PC-9 (cell line): ENCODE data around the gene RAPGEF6. TPM values are rescaled to one million over a fixed set of nuclear protein-coding genes. Genes with fewer than 3 reads are reported as not detected.

Experiments
- BruUV-seq: library from RNA; stranded (reverse); fragments of 400-500 nt; replicated peaks from 2 replicates; lab custom pipeline; 2021; lab: Mats Ljungman, UMichigan
- CTCF ChIA-PET: fragments of 300-600 bp; sonication (Branson Sonifier 250); formaldehyde crosslinking; loops from one replicate; lab custom pipeline; 2022; ENCODE audit warnings: antibody characterized with exemption; lab: Charles Lee
- POLR2A ChIA-PET: fragments of 300-600 bp; sonication (Branson Sonifier 250); formaldehyde crosslinking; loops from one replicate; lab custom pipeline; 2022; ENCODE audit warnings: antibody characterized with exemption; ENCODE audit not compliant: unreplicated experiment; lab: Charles Lee
- DNase-seq, 2 experiments: peaks; one replicate each; pipeline versions ENCODE4 v3.0.0 to v3.0.0-alpha.2; 2015 to 2022; ENCODE audit warnings: mixed read lengths in 1 of 2
- H2AFZ ChIP-seq: fragments of 200-600 bp; sonication (generic); 2 replicates; pipeline ENCODE4 v1.8.1; 2017; ENCODE audit warnings: antibody characterized with exemption
- H3F3A ChIP-seq: fragments of 200-600 bp; sonication (generic); 2 replicates; pipeline ENCODE4 v1.8.1; 2017; ENCODE audit warnings: antibody characterized with exemption, mild to moderate bottlenecking, low read depth; ENCODE audit not compliant: insufficient read depth
- H3K27ac ChIP-seq: fragments of 200-600 bp; sonication (generic); 2 replicates; pipeline ENCODE4 v1.6.1; 2016; ENCODE audit warnings: mixed run types
- H3K27me3 ChIP-seq: fragments of 200-600 bp; sonication (generic); 2 replicates; pipeline ENCODE4 v1.6.1; 2016; ENCODE audit warnings: low read depth, mixed run types; ENCODE audit not compliant: insufficient read depth
- H3K36me3 ChIP-seq: fragments of 200-600 bp; sonication (generic); 2 replicates; pipeline ENCODE4 v1.6.1; 2016; ENCODE audit warnings: low read depth, mixed run types
- H3K4me1 ChIP-seq: fragments of 200-600 bp; sonication (generic); replicated peaks from 2 replicates; pipeline ENCODE4 v1.6.1; 2016; ENCODE audit warnings: mixed run types; ENCODE audit not compliant: insufficient read depth
- H3K4me2 ChIP-seq: fragments of 200-600 bp; sonication (generic); 2 replicates; pipeline ENCODE4 v1.6.1; 2017; ENCODE audit warnings: mixed run types
- H3K4me3 ChIP-seq: fragments of 200-600 bp; sonication (generic); 2 replicates; pipeline ENCODE4 v1.6.1; 2016; ENCODE audit warnings: mixed run types
- H3K79me2 ChIP-seq: fragments of 200-600 bp; sonication (generic); 2 replicates; pipeline ENCODE4 v1.6.1; 2017; ENCODE audit warnings: low read depth, mixed run types
- H3K9me2 ChIP-seq: fragments of 200-600 bp; sonication (generic); 2 replicates; pipeline ENCODE4 v1.8.1; 2017; ENCODE audit warnings: mild to moderate bottlenecking; ENCODE audit not compliant: insufficient read depth
- H3K9me3 ChIP-seq: fragments of 200-600 bp; sonication (generic); 2 replicates; pipeline ENCODE4 v1.8.1; 2016; ENCODE audit warnings: low read depth; ENCODE audit not compliant: insufficient read depth
- H4K20me1 ChIP-seq: fragments of 200-600 bp; sonication (generic); 2 replicates; pipeline ENCODE4 v1.8.1; 2017; ENCODE audit not compliant: insufficient read depth
- CTCF ChIP-seq: fragments of 200-600 bp; sonication (generic); conservative IDR thresholded peaks from 2 replicates; pipeline ENCODE4 v1.6.1; 2017; ENCODE audit warnings: mixed run types, antibody characterized with exemption, mild to moderate bottlenecking, moderate library complexity
- EZH2 ChIP-seq: fragments of 200-600 bp; sonication (generic); IDR thresholded peaks from 2 replicates; pipeline ENCODE4 v1.8.0; 2017; ENCODE audit warnings: antibody characterized with exemption, low read depth
- intact Hi-C: fragments of 100-400 bp; cut with micrococcal nuclease; formaldehyde crosslinking; loops from one replicate; pipeline ENCODE4 v1.10.0; 2022; ENCODE audit not compliant: unreplicated experiment
- total RNA-seq: library from RNA; stranded (reverse); gene quantifications from 2 replicates; pipeline ENCODE4 v1.2.3, GENCODE V29; 2021

RAPGEF6 gene
- total RNA-seq, 1 experiment from 2014 or later, result 17.1 TPM

GRCh38 chr5:131637694-131638093, 2.7 kb upstream of the RAPGEF6 start:
- no peak for DNase-seq
- H3K36me3 ChIP-seq, result no peaks in the 10 kb centered on the region
- peaks cover 28% of the 10 kb centered on the region for H3K4me1 ChIP-seq
- H3K27me3 ChIP-seq, result no peaks in the 10 kb centered on the region
- H2AFZ ChIP-seq, result no peak overlapping the region
- CTCF ChIA-PET, result no interaction called here
- BruUV-seq, result no TSS peak
- H3F3A ChIP-seq, result peaks cover 19% of the 10 kb centered on the region
- no peaks in the 10 kb centered on the region for H3K9me2 ChIP-seq
- peaks cover 7% of the 10 kb centered on the region; the same call in 1 of the 2 replicates for H4K20me1 ChIP-seq
- H3K4me2 ChIP-seq, result no peak overlapping the region
- H3K79me2 ChIP-seq, result peaks cover 23% of the 10 kb centered on the region
- H3K4me3 ChIP-seq, result no peak overlapping the region
- POLR2A ChIA-PET, result no interaction called here
- no peak overlapping the region for H3K27ac ChIP-seq
- TF ChIP-seq CTCF, result no peak
- no peak for TF ChIP-seq EZH2
- H3K9me3 ChIP-seq, result no peaks in the 10 kb centered on the region
- intact Hi-C loops, result loop anchor here (10.0 kb wide), 1 partner anchor 473 kb away; the partner anchor contains the start of gene HINT1

DNA sequence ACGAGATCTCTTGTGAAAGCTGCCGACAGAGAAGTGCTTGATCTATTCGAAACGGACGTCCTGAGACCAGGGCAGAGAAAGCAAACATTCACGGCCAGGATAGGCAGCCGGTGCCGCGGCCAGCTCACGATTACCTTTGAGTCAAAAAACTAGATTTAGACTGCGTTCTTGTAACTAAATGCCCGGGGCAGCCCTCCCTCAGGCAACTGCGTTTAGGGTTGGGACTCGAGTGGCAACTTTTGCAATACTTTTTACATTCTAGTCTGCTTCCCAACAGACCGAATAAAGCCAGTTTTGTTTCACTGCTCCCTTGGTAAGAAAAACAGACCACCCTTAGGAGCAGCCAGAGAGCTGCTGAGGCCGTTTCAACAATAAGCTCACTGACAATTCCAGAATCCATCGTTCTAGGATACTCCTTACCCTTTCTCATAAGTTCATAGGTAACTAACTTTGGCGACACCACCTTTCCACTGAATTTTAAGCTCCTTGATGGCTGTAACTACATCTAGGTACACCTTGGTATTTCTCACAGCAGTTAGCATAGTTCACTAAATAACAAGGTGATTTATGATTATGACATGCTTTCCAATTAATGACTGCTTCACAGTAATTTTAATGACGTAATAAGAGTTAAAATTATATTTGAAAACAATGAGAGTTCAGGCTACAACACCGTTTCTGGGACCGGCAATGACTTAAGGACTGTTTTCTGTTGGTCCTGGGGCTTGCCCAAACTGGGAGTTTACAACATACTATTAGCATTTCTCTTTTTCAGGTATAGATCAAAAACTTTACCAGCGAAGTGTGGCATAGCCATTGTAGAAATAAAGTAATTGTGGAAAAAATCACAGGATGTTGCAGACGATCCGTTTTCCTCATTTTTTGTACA, 899 bp upstream of the RAPGEF6 start:
- H3K9me3 ChIP-seq, result no peaks in the 10 kb centered on the region
- H3K4me3 ChIP-seq, result peak overlapping the region; percentile 66
- no peak for DNase-seq
- peaks cover 41% of the 10 kb centered on the region for H3K79me2 ChIP-seq
- TF ChIP-seq EZH2 (no peak), CTCF (no peak)
- H2AFZ ChIP-seq, result peak overlapping the region; percentile 86
- H3K9me2 ChIP-seq, result no peaks in the 10 kb centered on the region
- H3F3A ChIP-seq, result peaks cover 19% of the 10 kb centered on the region
- H3K27me3 ChIP-seq, result no peaks in the 10 kb centered on the region
- ChIA-PET POLR2A (interaction anchor here (0.5 kb wide), 2 partner anchors 10 to 11 kb away, joined by 3 to 7 read pairs; no protein-coding TSS in a partner anchor), CTCF (interaction anchor here (0.7 kb wide), 1 partner anchor 554 kb away, joined by 3 read pairs; no protein-coding TSS in a partner anchor)
- no peaks in the 10 kb centered on the region for H3K36me3 ChIP-seq
- H3K27ac ChIP-seq, result peak overlapping the region; percentile 96
- peaks cover 7% of the 10 kb centered on the region; the same call in 1 of the 2 replicates for H4K20me1 ChIP-seq
- intact Hi-C loops, result loop anchor here (2.0 to 10.0 kb wide), 2 partner anchors 25 to 471 kb away; partner anchors contain the start of gene HINT1
- peak overlapping the region; percentile 95 for H3K4me2 ChIP-seq
- H3K4me1 ChIP-seq, result peaks cover 30% of the 10 kb centered on the region
- BruUV-seq, result TSS peak; percentile 98

DNA sequence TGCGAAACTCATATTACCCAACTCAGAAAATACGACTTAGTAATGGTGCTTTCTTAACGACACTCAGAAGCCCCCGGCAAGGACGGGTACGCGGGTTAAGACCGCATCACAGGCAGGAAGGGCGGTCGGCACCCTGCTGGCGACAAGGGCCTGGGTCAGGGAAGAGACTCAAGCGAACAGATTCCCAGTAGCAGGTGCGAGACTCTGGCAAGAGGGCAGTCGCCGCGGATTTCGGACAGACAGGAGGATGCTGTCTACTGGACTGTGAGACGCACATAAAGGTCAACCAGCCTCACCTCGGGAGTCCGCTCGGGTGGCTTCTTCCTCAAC, 398 bp downstream of the RAPGEF6 start:
- TF ChIP-seq EZH2, result no peak
- no peak for TF ChIP-seq CTCF
- Histone ChIP-seq H3K27ac (peak overlapping the region; percentile 96), H3F3A (peaks cover 19% of the 10 kb centered on the region), H3K4me1 (peaks cover 38% of the 10 kb centered on the region), H2AFZ (peak overlapping the region; percentile 90), H3K9me3 (no peaks in the 10 kb centered on the region), H3K4me2 (peak overlapping the region; percentile 95), H3K4me3 (peak overlapping the region; percentile 66), H3K79me2 (peaks cover 54% of the 10 kb centered on the region), H3K36me3 (no peaks in the 10 kb centered on the region), H3K9me2 (no peaks in the 10 kb centered on the region), H4K20me1 (peaks cover 7% of the 10 kb centered on the region; the same call in 1 of the 2 replicates), H3K27me3 (no peaks in the 10 kb centered on the region)
- intact Hi-C loops, result loop anchor here (2.0 to 10.0 kb wide), 2 partner anchors 24 to 470 kb away; partner anchors contain the start of gene HINT1
- CTCF ChIA-PET, result no interaction called here
- DNase-seq, result peak; percentile 54 to 55
- TSS peak; percentile 77 for BruUV-seq
- POLR2A ChIA-PET, result no interaction called here
